Astrocyte (in vitro differentiated cells and primary cell): ENCODE results near the gene PKP4. TPM values are rescaled to one million over a fixed set of nuclear protein-coding genes. Genes with fewer than 3 reads are reported as not detected.
A peak's percentile ranks its signal among the peaks of the same experiment; 100 is the strongest.

Experiments
- DNase-seq: peaks from one replicate; pipeline ENCODE4 v3.0.0-alpha.2; 2010; ENCODE audit warnings: low read depth
- FAIRE-seq: peaks from 2 replicates; lab custom pipeline; 2011; peaks lifted over from hg19 to GRCh38; lab: Jason Lieb, UNC
- H2AFZ ChIP-seq: 2 replicates; pipeline ENCODE4 v1.6.0; 2012; ENCODE audit warnings: low read depth, low read length, inconsistent platforms
- H3K27ac ChIP-seq: 2 replicates; pipeline ENCODE4 v1.5.1; 2011; ENCODE audit warnings: low read depth, low read length, inconsistent platforms
- H3K27me3 ChIP-seq: 2 replicates; pipeline ENCODE4 v1.6.0; 2011; ENCODE audit warnings: low read length, inconsistent platforms; ENCODE audit not compliant: insufficient read depth
- H3K36me3 ChIP-seq: 2 replicates; pipeline ENCODE4 v1.5.1; 2011; ENCODE audit warnings: low read length, inconsistent platforms; ENCODE audit not compliant: insufficient read depth
- H3K4me1 ChIP-seq: 2 replicates; pipeline ENCODE4 v1.5.1; 2011; ENCODE audit warnings: low read length, inconsistent platforms; ENCODE audit not compliant: insufficient read depth
- H3K4me2 ChIP-seq: 2 replicates; pipeline ENCODE4 v1.6.0; 2012; ENCODE audit warnings: low read length, inconsistent platforms
- H3K4me3 ChIP-seq: 2 replicates; pipeline ENCODE4 v1.5.1; 2011; ENCODE audit warnings: low read depth, mild to moderate bottlenecking, low read length, inconsistent platforms; ENCODE audit not compliant: insufficient read depth
- H3K79me2 ChIP-seq: 2 replicates; pipeline ENCODE4 v1.6.0; 2012; ENCODE audit warnings: mild to moderate bottlenecking, low read length, inconsistent platforms; ENCODE audit not compliant: insufficient read depth
- H3K9ac ChIP-seq: 2 replicates; pipeline ENCODE4 v1.6.0; 2012; ENCODE audit warnings: mild to moderate bottlenecking, low read length, inconsistent platforms
- H3K9me3 ChIP-seq: 2 replicates; pipeline ENCODE4 v1.5.1; 2012; ENCODE audit warnings: low read depth, mild to moderate bottlenecking, low read length, inconsistent platforms; ENCODE audit not compliant: insufficient read depth
- H4K20me1 ChIP-seq: 2 replicates; pipeline ENCODE4 v1.6.0; 2012; ENCODE audit warnings: low read length, inconsistent platforms; ENCODE audit not compliant: insufficient read depth
- H3K27ac Mint-ChIP-seq: one replicate; pipeline ENCODE4 v1.8.0; 2021; ENCODE audit warnings: mild to moderate bottlenecking, mixed read lengths; ENCODE audit not compliant: unreplicated experiment
- H3K27me3 Mint-ChIP-seq: one replicate; pipeline ENCODE4 v1.8.0; 2021; ENCODE audit warnings: low read depth, mixed read lengths; ENCODE audit not compliant: unreplicated experiment
- H3K36me3 Mint-ChIP-seq: one replicate; pipeline ENCODE4 v1.8.0; 2021; ENCODE audit warnings: low read depth, mixed read lengths; ENCODE audit not compliant: unreplicated experiment
- H3K4me1 Mint-ChIP-seq: one replicate; pipeline ENCODE4 v1.8.0; 2021; ENCODE audit warnings: low read depth, mixed read lengths; ENCODE audit not compliant: unreplicated experiment
- H3K4me3 Mint-ChIP-seq: one replicate; pipeline ENCODE4 v1.8.0; 2021; ENCODE audit warnings: mild to moderate bottlenecking, moderate library complexity, mixed read lengths; ENCODE audit not compliant: unreplicated experiment
- H3K9me3 Mint-ChIP-seq: one replicate; pipeline ENCODE4 v1.8.0; 2021; ENCODE audit warnings: mild to moderate bottlenecking, mixed read lengths; ENCODE audit not compliant: unreplicated experiment
- CTCF ChIP-seq: IDR thresholded peaks from 2 replicates; pipeline ENCODE4 v1.5.1; 2011; ENCODE audit warnings: low read depth, mild to moderate bottlenecking, inconsistent platforms, low read length, moderate library complexity; ENCODE audit not compliant: insufficient read depth
- EZH2 ChIP-seq: IDR thresholded peaks from 2 replicates; pipeline ENCODE4 v1.6.1; 2012; ENCODE audit warnings: mild to moderate bottlenecking, low read length, inconsistent platforms; ENCODE audit not compliant: insufficient read depth
- total RNA-seq: library from RNA; stranded (reverse); gene quantifications from 2 replicates; pipeline ENCODE4 v1.2.1, GENCODE V29; 2021

PKP4 gene
- total RNA-seq, 1 donor from 2014 or later = 38.4 TPM

- Mint-ChIP-seq H3K27me3 (no peaks in the 10 kb centered on the region), H3K36me3 (peaks cover 3% of the 10 kb centered on the region), H3K27ac (no peak overlapping the region), H3K4me3 (no peak overlapping the region), H3K4me1 (peaks cover 4% of the 10 kb centered on the region), H3K9me3 (peaks cover 2% of the 10 kb centered on the region)
- TF ChIP-seq CTCF = no peak
- TF ChIP-seq EZH2 = no peak
- Histone ChIP-seq H3K79me2 (peaks cover 3% of the 10 kb centered on the region), H3K27ac (no peak overlapping the region), H3K27me3 (no peaks in the 10 kb centered on the region), H3K4me1 (no peaks in the 10 kb centered on the region), H3K4me2 (no peak overlapping the region), H2AFZ (no peak overlapping the region), H3K9ac (no peak overlapping the region), H3K9me3 (no peaks in the 10 kb centered on the region), H4K20me1 (peaks cover 8% of the 10 kb centered on the region), H3K36me3 (no peaks in the 10 kb centered on the region), H3K4me3 (no peak overlapping the region)
- FAIRE-seq = no peak
- peak; percentile 10 for DNase-seq
These were observed 62.7 kb downstream of the PKP4 start for GRCh38 chr2:158519481-158519880.

GRCh38 chr2:158529379-158530259, 72.9 kb downstream of the PKP4 start:
- FAIRE-seq = peak; percentile 55
- peak; percentile 72 for DNase-seq
- no peak overlapping the region for H3K27ac ChIP-seq
- no peaks in the 10 kb centered on the region for H3K36me3 ChIP-seq
- no peak overlapping the region for H2AFZ ChIP-seq
- Mint-ChIP-seq H3K4me1 (peaks cover 13% of the 10 kb centered on the region), H3K36me3 (no peaks in the 10 kb centered on the region), H3K27ac (peak overlapping the region; percentile 8), H3K27me3 (no peaks in the 10 kb centered on the region), H3K4me3 (no peak overlapping the region), H3K9me3 (no peaks in the 10 kb centered on the region)
- no peaks in the 10 kb centered on the region for H3K79me2 ChIP-seq
- H4K20me1 ChIP-seq = no peaks in the 10 kb centered on the region
- no peaks in the 10 kb centered on the region for H3K27me3 ChIP-seq
- H3K4me1 ChIP-seq = peaks cover 6% of the 10 kb centered on the region
- no peak overlapping the region for H3K4me3 ChIP-seq
- H3K9ac ChIP-seq = no peak overlapping the region
- H3K4me2 ChIP-seq = no peak overlapping the region
- H3K9me3 ChIP-seq = no peaks in the 10 kb centered on the region
- no peak for TF ChIP-seq EZH2
- no peak for TF ChIP-seq CTCF

- no peaks in the 10 kb centered on the region for H3K9me3 Mint-ChIP-seq
- no peak for FAIRE-seq
- H3K27ac Mint-ChIP-seq = no peak overlapping the region
- no peaks in the 10 kb centered on the region for H3K9me3 ChIP-seq
- DNase-seq = no peak
- no peak overlapping the region for H3K4me3 ChIP-seq
- peaks cover 6% of the 10 kb centered on the region for H3K4me1 ChIP-seq
- TF ChIP-seq EZH2 = no peak
- TF ChIP-seq CTCF = no peak
- H3K4me2 ChIP-seq = no peak overlapping the region
- H3K79me2 ChIP-seq = no peaks in the 10 kb centered on the region
- H3K36me3 ChIP-seq = no peaks in the 10 kb centered on the region
- no peak overlapping the region for H3K9ac ChIP-seq
- H4K20me1 ChIP-seq = no peaks in the 10 kb centered on the region
- no peak overlapping the region for H3K4me3 Mint-ChIP-seq
- no peaks in the 10 kb centered on the region for H3K36me3 Mint-ChIP-seq
- no peak overlapping the region for H2AFZ ChIP-seq
- H3K4me1 Mint-ChIP-seq = peaks cover 13% of the 10 kb centered on the region
- no peaks in the 10 kb centered on the region for H3K27me3 Mint-ChIP-seq
- no peak overlapping the region for H3K27ac ChIP-seq
- no peaks in the 10 kb centered on the region for H3K27me3 ChIP-seq
These were observed 74.1 kb downstream of the PKP4 start for GRCh38 chr2:158530829-158531228.
